ENCODE results near the gene LRG1.
A peak's percentile ranks its signal among the peaks of the same experiment; 100 is the strongest.

LRG1 gene

DNA sequence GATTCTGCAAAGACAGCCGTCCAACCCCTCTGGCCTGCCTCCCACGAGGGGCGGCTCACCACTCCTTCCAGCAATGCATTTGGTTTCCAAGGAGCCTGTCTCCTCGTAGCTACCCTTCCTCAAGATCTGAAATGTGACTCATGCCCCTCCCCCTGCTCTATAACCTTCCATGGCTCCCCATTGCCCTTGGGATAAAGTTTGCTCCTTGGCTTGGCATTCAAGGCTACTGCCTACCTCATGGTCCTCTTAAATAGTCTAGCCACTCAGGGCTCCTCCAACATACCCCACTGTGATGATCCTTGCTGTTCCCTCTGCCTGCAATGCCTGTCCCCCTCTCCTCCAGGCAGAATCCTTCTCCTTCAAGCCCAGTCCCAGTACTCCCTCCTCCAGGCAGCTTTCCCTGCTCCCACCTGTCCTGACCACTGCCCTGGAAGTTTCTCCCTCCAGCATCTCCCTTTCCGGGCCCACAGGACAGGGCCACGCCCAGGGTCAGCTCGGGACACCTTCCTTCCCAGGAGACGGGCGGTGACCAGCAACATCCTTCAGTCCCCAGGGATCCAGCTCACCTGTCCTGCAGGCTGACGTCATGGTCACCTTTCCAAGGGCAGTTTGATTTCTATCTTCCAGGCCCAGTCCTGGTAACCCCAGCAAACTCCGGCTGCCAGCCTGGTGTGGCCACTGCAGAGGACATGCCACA is 38.9 kb upstream of the LRG1 start:
- TF ChIP-seq TCF12 (IDR thresholded peaks at IDR 0.05; ENCODE audit: low read depth) (no peak), TAF1 (IDR thresholded peaks at IDR 0.05; ENCODE audit: low read depth) (no peak), RAD21 (IDR thresholded peaks at IDR 0.05; ENCODE audit: low read depth) (no peak), EP300 (IDR thresholded peaks at IDR 0.05; ENCODE audit: borderline replicate concordance) (no peak), FOXM1 (IDR thresholded peaks at IDR 0.05; ENCODE audit: borderline replicate concordance, low read depth) (no peak), NFIC (IDR thresholded peaks at IDR 0.05) (no peak), CEBPB (IDR thresholded peaks at IDR 0.05) (no peak), YY1 (IDR thresholded peaks at IDR 0.05; ENCODE audit: low read depth) (no peak), CREB1 (IDR thresholded peaks at IDR 0.05; ENCODE audit: low read depth) (no peak), TEAD4 (IDR thresholded peaks at IDR 0.05) (no peak), EGR1 (IDR thresholded peaks at IDR 0.05) (no peak), ZBTB7A (IDR thresholded peaks at IDR 0.05; ENCODE audit: low read depth) (no peak)
- TF ChIP-seq, protein P1, sequence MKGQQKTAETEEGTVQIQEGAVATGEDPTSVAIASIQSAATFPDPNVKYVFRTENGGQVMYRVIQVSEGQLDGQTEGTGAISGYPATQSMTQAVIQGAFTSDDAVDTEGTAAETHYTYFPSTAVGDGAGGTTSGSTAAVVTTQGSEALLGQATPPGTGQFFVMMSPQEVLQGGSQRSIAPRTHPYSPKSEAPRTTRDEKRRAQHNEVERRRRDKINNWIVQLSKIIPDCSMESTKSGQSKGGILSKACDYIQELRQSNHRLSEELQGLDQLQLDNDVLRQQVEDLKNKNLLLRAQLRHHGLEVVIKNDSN (IDR thresholded peaks at IDR 0.05), result no peak
- TF ChIP-seq, protein P2, sequence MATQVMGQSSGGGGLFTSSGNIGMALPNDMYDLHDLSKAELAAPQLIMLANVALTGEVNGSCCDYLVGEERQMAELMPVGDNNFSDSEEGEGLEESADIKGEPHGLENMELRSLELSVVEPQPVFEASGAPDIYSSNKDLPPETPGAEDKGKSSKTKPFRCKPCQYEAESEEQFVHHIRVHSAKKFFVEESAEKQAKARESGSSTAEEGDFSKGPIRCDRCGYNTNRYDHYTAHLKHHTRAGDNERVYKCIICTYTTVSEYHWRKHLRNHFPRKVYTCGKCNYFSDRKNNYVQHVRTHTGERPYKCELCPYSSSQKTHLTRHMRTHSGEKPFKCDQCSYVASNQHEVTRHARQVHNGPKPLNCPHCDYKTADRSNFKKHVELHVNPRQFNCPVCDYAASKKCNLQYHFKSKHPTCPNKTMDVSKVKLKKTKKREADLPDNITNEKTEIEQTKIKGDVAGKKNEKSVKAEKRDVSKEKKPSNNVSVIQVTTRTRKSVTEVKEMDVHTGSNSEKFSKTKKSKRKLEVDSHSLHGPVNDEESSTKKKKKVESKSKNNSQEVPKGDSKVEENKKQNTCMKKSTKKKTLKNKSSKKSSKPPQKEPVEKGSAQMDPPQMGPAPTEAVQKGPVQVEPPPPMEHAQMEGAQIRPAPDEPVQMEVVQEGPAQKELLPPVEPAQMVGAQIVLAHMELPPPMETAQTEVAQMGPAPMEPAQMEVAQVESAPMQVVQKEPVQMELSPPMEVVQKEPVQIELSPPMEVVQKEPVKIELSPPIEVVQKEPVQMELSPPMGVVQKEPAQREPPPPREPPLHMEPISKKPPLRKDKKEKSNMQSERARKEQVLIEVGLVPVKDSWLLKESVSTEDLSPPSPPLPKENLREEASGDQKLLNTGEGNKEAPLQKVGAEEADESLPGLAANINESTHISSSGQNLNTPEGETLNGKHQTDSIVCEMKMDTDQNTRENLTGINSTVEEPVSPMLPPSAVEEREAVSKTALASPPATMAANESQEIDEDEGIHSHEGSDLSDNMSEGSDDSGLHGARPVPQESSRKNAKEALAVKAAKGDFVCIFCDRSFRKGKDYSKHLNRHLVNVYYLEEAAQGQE (IDR thresholded peaks at IDR 0.05; ENCODE audit: low read depth), result no peak
- TF ChIP-seq, protein P3, sequence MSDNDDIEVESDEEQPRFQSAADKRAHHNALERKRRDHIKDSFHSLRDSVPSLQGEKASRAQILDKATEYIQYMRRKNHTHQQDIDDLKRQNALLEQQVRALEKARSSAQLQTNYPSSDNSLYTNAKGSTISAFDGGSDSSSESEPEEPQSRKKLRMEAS (IDR thresholded peaks at IDR 0.05), result no peak

DNA sequence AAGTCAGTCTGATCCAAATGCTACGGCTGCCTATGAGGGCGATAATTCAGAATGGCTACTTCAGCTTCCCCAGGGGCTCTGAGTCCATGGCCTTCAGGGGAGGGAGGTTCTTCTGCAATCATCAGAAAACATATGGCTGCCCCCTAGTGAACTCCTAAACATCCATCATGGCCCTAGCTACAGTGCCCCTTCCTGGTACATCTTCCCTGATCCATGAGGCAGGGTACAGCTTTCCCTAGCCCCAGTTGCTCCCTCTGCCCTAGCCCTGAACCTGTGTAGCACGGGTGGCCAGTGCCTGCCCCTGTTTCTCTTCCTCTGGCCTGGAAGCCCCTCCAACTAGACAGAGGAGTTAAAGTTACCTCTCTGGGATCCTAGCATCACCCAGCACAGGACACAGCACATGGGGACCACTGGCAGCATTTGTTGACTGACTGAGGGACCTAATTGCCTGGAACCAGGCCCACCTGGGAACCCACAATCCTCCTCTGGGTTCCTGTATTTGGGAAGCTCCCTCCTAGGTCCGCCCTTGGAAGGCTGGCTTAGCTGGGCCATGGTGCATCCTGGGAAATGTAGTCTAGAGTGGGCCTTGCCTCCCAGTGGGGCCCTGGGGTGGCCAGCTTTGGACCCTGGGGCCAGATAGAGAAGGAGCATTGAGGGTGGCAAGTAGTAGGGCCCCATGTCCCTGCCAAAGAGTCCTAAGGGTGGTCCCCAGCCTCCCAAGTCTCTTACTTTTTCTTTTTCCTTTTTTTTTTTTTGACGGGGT is 37.4 kb upstream of the LRG1 start:
- TF ChIP-seq EGR1 (IDR thresholded peaks at IDR 0.05), result no peak
- no peak for TF ChIP-seq CEBPB (IDR thresholded peaks at IDR 0.05)
- no peak for TF ChIP-seq ZBTB7A (IDR thresholded peaks at IDR 0.05; ENCODE audit: low read depth)
- TF ChIP-seq NFIC (IDR thresholded peaks at IDR 0.05), result no peak
- no peak for TF ChIP-seq TCF12 (IDR thresholded peaks at IDR 0.05; ENCODE audit: low read depth)
- no peak for TF ChIP-seq RAD21 (IDR thresholded peaks at IDR 0.05; ENCODE audit: low read depth)
- TF ChIP-seq, protein P2 (IDR thresholded peaks at IDR 0.05; ENCODE audit: low read depth), result no peak
- TF ChIP-seq, protein P1 (IDR thresholded peaks at IDR 0.05), result no peak
- TF ChIP-seq FOXM1 (IDR thresholded peaks at IDR 0.05; ENCODE audit: borderline replicate concordance, low read depth), result no peak
- TF ChIP-seq, protein P3 (IDR thresholded peaks at IDR 0.05), result no peak
- TF ChIP-seq YY1 (IDR thresholded peaks at IDR 0.05; ENCODE audit: low read depth), result no peak
- TF ChIP-seq TAF1 (IDR thresholded peaks at IDR 0.05; ENCODE audit: low read depth), result no peak

DNA sequence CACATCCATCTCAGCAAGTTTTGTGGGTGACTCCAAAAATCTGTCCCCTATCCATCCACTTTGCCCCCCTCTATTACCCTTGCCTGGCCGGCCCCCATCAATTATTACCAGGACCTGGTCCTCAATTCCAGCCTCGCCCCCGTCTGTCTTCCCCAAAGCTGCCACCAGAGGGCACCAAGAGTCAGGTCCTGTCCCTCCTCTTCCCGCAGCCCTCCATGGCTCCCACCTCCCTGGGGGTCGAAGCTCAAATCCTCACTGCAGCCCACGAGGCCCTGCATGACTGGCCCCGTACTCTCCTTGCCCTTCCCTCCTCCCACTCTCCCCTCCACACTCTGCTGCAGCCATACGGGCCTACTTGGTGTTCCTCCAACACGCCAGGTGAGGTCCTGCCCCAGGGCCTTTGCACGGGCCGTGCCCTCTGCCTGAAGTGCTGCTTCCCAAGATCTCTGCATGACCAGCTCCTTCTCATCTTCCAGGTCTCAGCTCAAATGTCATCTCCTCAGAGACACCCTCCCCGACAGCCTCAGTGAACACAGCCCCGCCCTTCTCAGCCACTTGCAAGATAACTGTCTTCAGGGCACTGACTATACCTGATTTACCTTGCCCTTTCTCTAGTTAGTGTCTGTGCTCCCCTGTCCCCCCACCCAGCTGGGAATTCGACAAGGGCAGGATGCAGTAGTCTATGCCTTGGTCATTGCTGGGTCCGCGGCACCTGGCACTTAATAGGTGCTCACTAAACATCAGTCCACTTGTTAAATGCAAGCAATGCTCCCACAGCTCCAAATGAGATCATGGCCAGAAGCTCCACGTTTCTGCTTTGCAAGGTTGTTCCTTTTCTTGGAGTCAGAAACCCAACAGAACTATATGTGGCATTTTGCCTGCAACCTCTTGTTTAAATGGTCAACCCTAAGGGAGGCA is 36.4 kb upstream of the LRG1 start:
- TF ChIP-seq TAF1 (IDR thresholded peaks at IDR 0.05; ENCODE audit: low read depth), result no peak
- peak; percentile 73 for TF ChIP-seq RAD21 (IDR thresholded peaks at IDR 0.05; ENCODE audit: low read depth)
- no peak for TF ChIP-seq ZBTB7A (IDR thresholded peaks at IDR 0.05; ENCODE audit: low read depth)
- no peak for TF ChIP-seq TEAD4 (IDR thresholded peaks at IDR 0.05)
- no peak for TF ChIP-seq NFIC (IDR thresholded peaks at IDR 0.05)
- TF ChIP-seq CREB1 (IDR thresholded peaks at IDR 0.05; ENCODE audit: low read depth), result no peak
- TF ChIP-seq EGR1 (IDR thresholded peaks at IDR 0.05), result no peak
- no peak for TF ChIP-seq EP300 (IDR thresholded peaks at IDR 0.05; ENCODE audit: borderline replicate concordance)
- 0 out of 2 replicates have a peak, but pooled peaks have one; percentile 10 for TF ChIP-seq YY1 (IDR thresholded peaks at IDR 0.05; ENCODE audit: low read depth)
- TF ChIP-seq, protein P1 (IDR thresholded peaks at IDR 0.05), result no peak
- TF ChIP-seq CEBPB (IDR thresholded peaks at IDR 0.05), result no peak
- TF ChIP-seq, protein P3 (IDR thresholded peaks at IDR 0.05), result no peak
- TF ChIP-seq, protein P2 (IDR thresholded peaks at IDR 0.05; ENCODE audit: low read depth), result no peak
- no peak for TF ChIP-seq TCF12 (IDR thresholded peaks at IDR 0.05; ENCODE audit: low read depth)
- TF ChIP-seq FOXM1 (IDR thresholded peaks at IDR 0.05; ENCODE audit: borderline replicate concordance, low read depth), result no peak
